ENCODE results near the gene ARFGAP1.
"Not testable (repeated sequence)": the region's sequence is repeated elsewhere in the genome, so short reads cannot be mapped to it uniquely, and the experiment has no call there.

The ARFGAP1 gene

DNA sequence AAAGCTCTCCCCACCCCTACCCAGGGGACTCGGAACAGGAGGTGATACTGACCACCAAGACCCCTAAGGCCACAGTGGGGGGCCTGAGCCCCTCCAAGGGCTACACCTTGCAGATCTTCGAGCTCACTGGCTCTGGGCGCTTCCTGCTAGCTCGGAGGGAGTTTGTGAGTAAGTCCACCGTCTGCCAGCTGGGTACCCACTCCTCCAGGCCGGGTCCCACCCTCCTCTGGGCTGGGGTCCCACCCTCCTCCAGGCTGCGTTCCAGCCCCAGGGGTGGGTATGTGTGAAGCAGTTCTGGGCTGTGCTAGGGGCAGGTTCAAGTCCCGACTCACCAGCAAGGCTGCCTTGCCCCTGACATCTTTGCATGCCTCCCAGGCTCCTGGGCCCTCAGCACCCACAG is 32.8 kb downstream of the ARFGAP1 start:
- no peaks in the 10 kb centered on the region for H3K9me2 ChIP-seq (replicated peaks; ENCODE audit: control insufficient read depth, low read length)
- H3K79me2 ChIP-seq (ENCODE audit: control insufficient read depth, low read length), result no peaks in the 10 kb centered on the region
- H3K27ac ChIP-seq (ENCODE audit: low read depth, low read length), result no peak overlapping the region
- no peak overlapping the region for H3K4me3 ChIP-seq (ENCODE audit: low read length)
- no peaks in the 10 kb centered on the region for H4K20me1 ChIP-seq (ENCODE audit: control insufficient read depth, insufficient read depth, low read depth, low read length)
- H3K36me3 ChIP-seq (ENCODE audit: control insufficient read depth, low read length), result no peaks in the 10 kb centered on the region
- no peak overlapping the region for H3K4me2 ChIP-seq (ENCODE audit: low read length)
- TF ChIP-seq EZH2phosphoT487 (IDR thresholded peaks at IDR 0.05; ENCODE audit: borderline replicate concordance, low read length) (no peak), CTCF (IDR thresholded peaks at IDR 0.05; ENCODE audit: low read depth, low read length, poor library complexity, severe bottlenecking) (no peak)
- H3F3A ChIP-seq (ENCODE audit: control insufficient read depth, insufficient read depth), result no peaks in the 10 kb centered on the region
- peaks cover 8% of the 10 kb centered on the region; the same call in 1 of the 2 replicates for H3K9me3 ChIP-seq (ENCODE audit: control insufficient read depth, insufficient read depth, low read length)
- no peaks in the 10 kb centered on the region for H3K4me1 ChIP-seq (ENCODE audit: control insufficient read depth, low read length)
- no peaks in the 10 kb centered on the region for H3K27me3 ChIP-seq (ENCODE audit: control insufficient read depth, low read length)

GRCh38 chr20:63305933-63306672 is 33.5 kb downstream of the ARFGAP1 start:
- H3K36me3 ChIP-seq (ENCODE audit: control insufficient read depth, low read length); H3K9me2 ChIP-seq (replicated peaks; ENCODE audit: control insufficient read depth, low read length); H3K27me3 ChIP-seq (ENCODE audit: control insufficient read depth, low read length); H3K79me2 ChIP-seq (ENCODE audit: control insufficient read depth, low read length); H3F3A ChIP-seq (ENCODE audit: control insufficient read depth, insufficient read depth); H3K4me1 ChIP-seq (ENCODE audit: control insufficient read depth, low read length); H3K4me2 ChIP-seq (ENCODE audit: low read length); H3K9me3 ChIP-seq (ENCODE audit: control insufficient read depth, insufficient read depth, low read length); H4K20me1 ChIP-seq (ENCODE audit: control insufficient read depth, insufficient read depth, low read depth, low read length); H3K4me3 ChIP-seq (ENCODE audit: low read length); H3K27ac ChIP-seq (ENCODE audit: low read depth, low read length): not testable (repeated sequence)

DNA sequence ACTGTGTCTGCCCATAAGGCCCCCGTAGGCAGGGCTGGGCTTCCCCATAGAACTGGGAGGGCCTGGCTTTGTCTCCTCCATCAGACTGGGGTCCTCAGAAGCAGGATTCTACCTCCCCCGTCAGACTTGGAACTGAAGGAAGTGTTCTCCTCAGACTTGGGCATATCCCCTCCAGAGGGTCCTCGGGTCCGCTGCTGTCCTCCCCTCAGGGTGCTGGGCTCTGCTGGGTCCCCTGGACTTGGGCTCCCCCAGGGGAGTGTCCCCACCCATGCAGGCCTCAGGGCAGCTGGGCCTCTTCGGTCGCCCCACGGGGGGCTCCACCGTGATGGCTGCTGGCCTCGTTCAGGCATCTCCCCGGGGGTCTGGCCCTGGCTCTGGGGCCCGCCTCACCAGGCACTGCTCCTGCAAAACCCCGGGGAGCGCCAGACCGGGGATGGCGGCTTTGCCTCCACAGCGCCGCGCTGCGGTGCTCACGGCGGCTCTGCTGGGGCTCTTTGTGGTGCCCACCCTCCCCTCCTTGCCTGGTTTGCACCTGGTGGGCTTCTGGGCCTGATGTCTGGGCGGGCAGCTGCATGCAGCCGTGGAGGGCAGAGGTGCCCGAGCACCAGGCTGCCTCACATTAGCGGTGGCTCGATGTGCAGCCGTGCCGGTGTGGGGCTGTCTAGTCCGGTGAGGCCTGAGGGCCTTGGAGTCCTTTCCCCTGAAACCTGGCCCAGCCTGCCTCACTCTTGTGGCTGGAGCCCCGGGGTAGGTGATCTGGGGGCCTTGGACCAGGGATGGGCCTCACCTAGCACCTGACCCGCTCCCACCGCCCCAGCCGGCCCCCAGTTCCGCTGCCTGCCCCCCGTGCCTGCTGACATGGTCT is 34.3 kb downstream of the ARFGAP1 start:
- Histone ChIP-seq H3K27ac (ENCODE audit: low read depth, low read length) (no peak overlapping the region), H3K4me2 (ENCODE audit: low read length) (no peak overlapping the region), H3K36me3 (ENCODE audit: control insufficient read depth, low read length) (no peaks in the 10 kb centered on the region)

More for the DNA sequence above, 34.3 kb downstream of the ARFGAP1 start:
- Histone ChIP-seq H4K20me1 (ENCODE audit: control insufficient read depth, insufficient read depth, low read depth, low read length) (no peaks in the 10 kb centered on the region), H3K4me3 (ENCODE audit: low read length) (no peak overlapping the region), H3F3A (ENCODE audit: control insufficient read depth, insufficient read depth) (no peaks in the 10 kb centered on the region), H3K27me3 (ENCODE audit: control insufficient read depth, low read length) (no peaks in the 10 kb centered on the region), H3K9me2 (replicated peaks; ENCODE audit: control insufficient read depth, low read length) (no peaks in the 10 kb centered on the region), H3K4me1 (ENCODE audit: control insufficient read depth, low read length) (no peaks in the 10 kb centered on the region), H3K9me3 (ENCODE audit: control insufficient read depth, insufficient read depth, low read length) (peaks cover 8% of the 10 kb centered on the region; the same call in 1 of the 2 replicates), H3K79me2 (ENCODE audit: control insufficient read depth, low read length) (no peaks in the 10 kb centered on the region)
- TF ChIP-seq CTCF (IDR thresholded peaks at IDR 0.05; ENCODE audit: low read depth, low read length, poor library complexity, severe bottlenecking), result no peak
- no peak for TF ChIP-seq EZH2phosphoT487 (IDR thresholded peaks at IDR 0.05; ENCODE audit: borderline replicate concordance, low read length)

All from DOHH2 (cell line).